GM13977 (cell line): Measurements from ENCODE around the gene NCOA1.
"Not testable (repeated sequence)": the region's sequence is repeated elsewhere in the genome, so short reads cannot be mapped to it uniquely, and the experiment has no call there.

Experiments used
- DNase-seq: peaks from one replicate; pipeline ENCODE4 v3.0.0; 2012; ENCODE audit warnings: low spot score
- in situ Hi-C: fragments of 300-500 bp; cut with MboI; formaldehyde crosslinking; loops from one replicate; pipeline ENCODE4 v1.12.0; 2022; ENCODE audit warnings: low sequenced_read_pairs, low pct_unique_long_range_greater_than_20kb, mixed read lengths, inconsistent platforms; ENCODE audit not compliant: unreplicated experiment
- TF ChIP-seq, protein P1 (sequence below): IDR thresholded peaks from 2 replicates; pipeline ENCODE4 v1.5.1; 2012; ENCODE audit warnings: mild to moderate bottlenecking, control low read depth; ENCODE audit not compliant: insufficient read depth; ENCODE audit errors: extremely low read depth, missing control alignments

Gene NCOA1

DNA sequence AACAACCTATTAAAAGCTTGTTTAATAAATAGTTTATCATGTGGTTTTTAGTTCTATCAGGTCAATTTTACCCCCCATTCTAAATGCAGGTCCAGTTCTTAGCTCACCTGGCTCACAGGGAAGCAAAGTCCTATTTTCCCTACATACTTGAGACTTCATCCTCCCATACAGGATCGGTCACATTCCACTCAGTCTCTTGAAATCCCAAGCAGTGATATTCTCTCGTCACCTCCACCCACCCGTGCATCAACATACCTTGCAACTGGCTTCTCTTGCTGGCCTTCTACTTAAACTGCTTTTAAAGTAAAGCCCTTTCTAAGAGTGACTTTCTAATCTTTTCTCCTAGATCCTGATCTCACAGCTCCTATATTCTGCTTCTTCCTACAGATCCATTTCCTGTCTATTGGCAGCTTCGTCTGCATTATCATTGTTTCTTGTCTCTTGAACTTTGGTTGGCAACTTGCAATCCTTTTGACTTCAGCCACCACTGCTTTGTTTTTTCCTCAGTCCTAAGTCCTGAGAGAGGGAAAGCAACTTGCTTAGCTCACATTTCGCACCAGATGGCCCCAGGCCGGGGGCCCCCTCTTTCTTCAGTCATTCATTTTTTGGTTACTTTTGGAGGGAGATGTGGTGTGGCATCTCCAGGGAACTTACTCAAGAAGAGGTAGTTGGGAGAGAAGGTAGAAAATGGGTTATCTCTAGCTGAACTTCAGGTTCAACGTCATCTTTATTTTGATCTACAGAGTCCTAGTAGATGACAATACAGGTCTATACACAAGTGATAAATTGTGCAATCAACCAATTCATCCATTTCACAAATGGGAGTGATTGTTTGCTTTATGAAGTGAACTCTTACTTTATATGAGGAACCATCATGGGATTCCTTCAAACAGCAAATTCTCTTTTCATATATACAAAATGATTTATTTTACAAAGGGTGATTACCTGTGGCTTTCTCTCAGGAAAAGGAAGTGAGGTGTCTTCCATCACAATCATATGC lies 23.9 kb upstream of the NCOA1 start:
- in situ Hi-C loops, result no loop called here
- TF ChIP-seq, protein P1, sequence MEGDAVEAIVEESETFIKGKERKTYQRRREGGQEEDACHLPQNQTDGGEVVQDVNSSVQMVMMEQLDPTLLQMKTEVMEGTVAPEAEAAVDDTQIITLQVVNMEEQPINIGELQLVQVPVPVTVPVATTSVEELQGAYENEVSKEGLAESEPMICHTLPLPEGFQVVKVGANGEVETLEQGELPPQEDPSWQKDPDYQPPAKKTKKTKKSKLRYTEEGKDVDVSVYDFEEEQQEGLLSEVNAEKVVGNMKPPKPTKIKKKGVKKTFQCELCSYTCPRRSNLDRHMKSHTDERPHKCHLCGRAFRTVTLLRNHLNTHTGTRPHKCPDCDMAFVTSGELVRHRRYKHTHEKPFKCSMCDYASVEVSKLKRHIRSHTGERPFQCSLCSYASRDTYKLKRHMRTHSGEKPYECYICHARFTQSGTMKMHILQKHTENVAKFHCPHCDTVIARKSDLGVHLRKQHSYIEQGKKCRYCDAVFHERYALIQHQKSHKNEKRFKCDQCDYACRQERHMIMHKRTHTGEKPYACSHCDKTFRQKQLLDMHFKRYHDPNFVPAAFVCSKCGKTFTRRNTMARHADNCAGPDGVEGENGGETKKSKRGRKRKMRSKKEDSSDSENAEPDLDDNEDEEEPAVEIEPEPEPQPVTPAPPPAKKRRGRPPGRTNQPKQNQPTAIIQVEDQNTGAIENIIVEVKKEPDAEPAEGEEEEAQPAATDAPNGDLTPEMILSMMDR, result no peak
- no peak for DNase-seq

- in situ Hi-C loops, result not testable (repeated sequence)
Observed at GRCh38 chr2:24468453-24468852, 22.6 kb upstream of the NCOA1 start.

DNA sequence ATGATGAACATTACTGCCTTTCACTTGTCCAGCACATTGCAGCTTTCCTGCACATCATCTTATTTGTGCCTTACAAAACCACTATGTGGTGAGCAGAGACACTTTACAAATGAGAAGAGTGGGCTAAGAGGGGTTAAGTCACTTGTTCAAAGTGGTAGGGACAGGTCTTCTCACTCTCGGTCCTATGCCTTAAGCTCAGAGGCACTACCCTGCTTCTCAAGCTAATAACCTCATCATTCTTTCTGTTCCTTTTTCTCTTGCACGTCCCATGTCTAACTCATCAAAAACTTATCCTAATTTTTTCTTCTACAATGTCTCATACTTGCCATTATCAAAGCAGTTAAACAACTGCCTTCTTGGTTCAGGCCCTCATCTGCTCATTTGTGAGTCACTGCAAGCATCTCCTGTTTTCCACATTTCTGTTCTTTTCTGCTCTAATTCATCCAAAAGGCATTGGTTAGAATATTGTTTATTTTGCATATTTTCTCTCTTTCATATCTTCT lies 21.9 kb upstream of the NCOA1 start:
- TF ChIP-seq, protein P1, result no peak
- DNase-seq, result no peak
- in situ Hi-C loops, result no loop called here

More at GRCh38 chr2:24468453-24468852, 22.6 kb upstream of the NCOA1 start:
- not testable (repeated sequence) for DNase-seq

- in situ Hi-C loops, result no loop called here
- no peak for DNase-seq
- TF ChIP-seq, protein P1, result no peak
Observed at GRCh38 chr2:24471662-24472061, 19.4 kb upstream of the NCOA1 start.

- TF ChIP-seq, protein P1, result no peak
- in situ Hi-C loops, result no loop called here
- no peak for DNase-seq
Observed at GRCh38 chr2:24472416-24472815, 18.6 kb upstream of the NCOA1 start.

DNA sequence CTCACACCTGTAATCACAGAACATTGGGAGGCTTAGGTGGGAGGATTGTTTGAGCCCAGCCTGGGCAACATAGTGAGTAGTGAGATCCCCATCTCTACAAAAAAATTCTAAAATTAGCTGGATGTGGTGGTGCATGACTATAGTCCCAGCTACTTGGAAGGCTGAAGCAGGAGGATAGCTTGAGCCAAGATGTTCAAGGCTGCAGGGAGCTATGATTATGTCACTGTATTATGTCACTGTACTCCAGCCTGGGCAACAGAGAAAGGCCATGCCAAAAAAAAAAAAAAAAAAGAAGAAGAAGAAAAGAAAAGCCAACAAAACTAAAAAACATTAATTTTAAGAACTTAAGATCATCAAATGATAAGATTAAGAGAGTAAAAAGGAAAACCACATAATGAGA lies 17.4 kb upstream of the NCOA1 start:
- TF ChIP-seq, protein P1, result no peak
- in situ Hi-C loops, result no loop called here
- DNase-seq, result no peak

GRCh38 chr2:24474053-24474452 lies 17.0 kb upstream of the NCOA1 start:
- TF ChIP-seq, protein P1, result no peak
- no peak for DNase-seq
- in situ Hi-C loops, result no loop called here
